Panc1 (cell line): ENCODE measurements around the gene MDFI. TPM values are rescaled to one million over a fixed set of nuclear protein-coding genes. Genes with fewer than 3 reads are reported as not detected.

Experiments used
- ATAC-seq: fragments of 200-7000 bp; cut with Tn5 transposase; 2 replicates; pipeline ENCODE4 v1.9.1; 2020; ENCODE audit warnings: mild to moderate bottlenecking, moderate library complexity
- BruUV-seq: library from RNA; stranded (reverse); fragments of 400-500 nt; replicated peaks from 2 replicates; lab custom pipeline; 2021; lab: Mats Ljungman, UMichigan
- CTCF ChIA-PET: fragments of 300-600 bp; sonication (Branson Sonifier 250); formaldehyde crosslinking; loops from one replicate; lab custom pipeline; 2022; ENCODE audit warnings: antibody characterized with exemption; lab: Charles Lee
- POLR2A ChIA-PET: fragments of 300-600 bp; sonication (Branson Sonifier 250); formaldehyde crosslinking; loops from one replicate; lab custom pipeline; 2022; ENCODE audit warnings: antibody characterized with exemption; lab: Charles Lee
- DNase-seq: peaks from one replicate; pipeline ENCODE4 v3.0.0-alpha.2; 2010; ENCODE audit warnings: low read depth, low spot score
- H3K27ac ChIP-seq: 2 replicates; pipeline ENCODE4 v1.5.1; 2011; ENCODE audit warnings: mild to moderate bottlenecking, low read length, inconsistent platforms
- H3K27me3 ChIP-seq: fragments of 200-500 bp; sonication (Bioruptor generic); 2 replicates; pipeline ENCODE4 v1.6.0; 2014; ENCODE audit warnings: low read length, inconsistent platforms; ENCODE audit not compliant: control insufficient read depth, insufficient read depth
- H3K36me3 ChIP-seq: fragments of 200-500 bp; sonication (Bioruptor generic); 2 replicates; pipeline ENCODE4 v1.5.1; 2014; ENCODE audit warnings: inconsistent platforms, mild to moderate bottlenecking, low read length, moderate library complexity; ENCODE audit not compliant: control insufficient read depth, insufficient read depth
- H3K4me1 ChIP-seq: 2 replicates; pipeline ENCODE4 v1.5.1; 2011; ENCODE audit warnings: inconsistent platforms, mild to moderate bottlenecking, low read length, moderate library complexity; ENCODE audit not compliant: control insufficient read depth, insufficient read depth
- H3K4me3 ChIP-seq, 2 experiments: 2 replicates each; pipeline ENCODE4 v1.5.1; 2011 to 2012; ENCODE audit warnings: low read depth in 2 of 2, low read length in 2 of 2, mild to moderate bottlenecking in 2 of 2, inconsistent platforms in 1 of 2, moderate library complexity in 1 of 2
- H3K9me3 ChIP-seq: fragments of 200-500 bp; sonication (Bioruptor generic); 2 replicates; pipeline ENCODE4 v1.5.1; 2014; ENCODE audit warnings: low read depth, mild to moderate bottlenecking, inconsistent platforms, low read length, moderate library complexity; ENCODE audit not compliant: control insufficient read depth, insufficient read depth
- POLR2AphosphoS5 ChIP-seq: IDR thresholded peaks from 2 replicates; pipeline ENCODE4 v1.6.1; 2012; ENCODE audit warnings: mild to moderate bottlenecking, low read depth, low read length, moderate library complexity
- SIN3A ChIP-seq: IDR thresholded peaks from 2 replicates; pipeline ENCODE4 v1.6.1; 2012; ENCODE audit warnings: low read depth, mild to moderate bottlenecking, low read length, moderate library complexity, borderline replicate concordance; ENCODE audit not compliant: insufficient read depth
- TCF7L2 ChIP-seq: IDR thresholded peaks from 2 replicates; pipeline ENCODE4 v1.6.1; 2011; ENCODE audit warnings: mild to moderate bottlenecking, low read depth, low read length, inconsistent platforms
- in situ Hi-C: cut with HindIII; loops from 2 replicates; pipeline ENCODE4 v1.10.0; 2016; ENCODE audit warnings: low sequenced_read_pairs, low pct_unique_long_range_greater_than_20kb
- intact Hi-C: fragments of 100-400 bp; cut with micrococcal nuclease; formaldehyde crosslinking; loops from one replicate; pipeline ENCODE4 v1.10.0; 2022; ENCODE audit not compliant: unreplicated experiment
- total RNA-seq: library from RNA; stranded (reverse); gene quantifications from one replicate; pipeline ENCODE4 v1.2.1, GENCODE V29; 2021; ENCODE audit not compliant: unreplicated experiment
- TF ChIP-seq, protein P1 (sequence below), 2 experiments: IDR thresholded peaks; 2 replicates each; pipeline ENCODE4 v1.6.1; 2011 to 2012; ENCODE audit warnings: low read depth in 2 of 2, control low read depth in 1 of 2, low read length in 1 of 2, mild to moderate bottlenecking in 1 of 2, moderate library complexity in 1 of 2; ENCODE audit not compliant: insufficient read depth in 1 of 2
- TF ChIP-seq, protein P2 (sequence below): fragments of 450-650 bp; IDR thresholded peaks from 2 replicates; pipeline ENCODE4 v1.5.1; 2017; ENCODE audit warnings: mild to moderate bottlenecking

The MDFI gene
- total RNA-seq, 1 experiment from 2014 or later, result 0.54 TPM

DNA sequence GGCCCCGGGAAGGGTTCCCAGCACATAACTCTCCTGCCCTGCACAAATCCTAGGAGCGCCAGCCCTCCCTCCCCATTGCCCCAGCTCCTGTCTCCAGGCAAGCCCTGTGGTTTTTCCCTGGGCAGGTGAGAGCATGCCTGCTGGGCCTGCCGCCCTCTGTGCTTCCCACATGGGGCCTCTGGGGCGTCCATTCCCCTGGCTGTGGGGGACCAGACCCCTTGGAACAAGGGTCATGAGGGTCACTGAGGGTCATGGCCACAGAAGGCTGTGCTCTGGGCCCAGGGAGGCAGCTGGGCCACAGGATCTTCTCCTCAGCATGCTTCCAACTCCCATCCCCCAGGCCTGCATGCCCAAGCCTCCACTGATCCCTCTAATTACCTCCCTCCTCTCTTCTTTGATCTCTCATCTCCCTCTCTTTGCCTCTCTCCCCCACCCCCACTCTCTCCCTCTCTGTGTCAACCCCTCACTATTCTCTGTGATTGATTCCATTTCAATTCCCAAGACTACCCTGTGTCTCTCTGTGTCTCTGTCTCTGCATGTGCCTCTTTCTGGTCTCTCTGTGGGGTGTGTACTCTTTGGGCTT is 6.1 kb downstream of the MDFI start:
- H3K27ac ChIP-seq, result no peak overlapping the region
- in situ Hi-C loops (no loop called here), intact Hi-C loops (no loop called here)
- ChIA-PET CTCF (interaction anchor here (0.6 to 0.8 kb wide), 2 partner anchors 61 to 135 kb away, joined by 3 read pairs; partner anchors contain the start of gene FRS3), POLR2A (no interaction called here)
- H3K36me3 ChIP-seq, result no peaks in the 10 kb centered on the region
- no peak for DNase-seq
- no peak for ATAC-seq
- no TSS peak for BruUV-seq
- no peaks in the 10 kb centered on the region for H3K27me3 ChIP-seq
- no peaks in the 10 kb centered on the region for H3K9me3 ChIP-seq
- H3K4me3 ChIP-seq, result no peak overlapping the region
- H3K4me1 ChIP-seq, result peaks cover 3% of the 10 kb centered on the region; the same call in 1 of the 2 replicates
- TF ChIP-seq, protein P1, sequence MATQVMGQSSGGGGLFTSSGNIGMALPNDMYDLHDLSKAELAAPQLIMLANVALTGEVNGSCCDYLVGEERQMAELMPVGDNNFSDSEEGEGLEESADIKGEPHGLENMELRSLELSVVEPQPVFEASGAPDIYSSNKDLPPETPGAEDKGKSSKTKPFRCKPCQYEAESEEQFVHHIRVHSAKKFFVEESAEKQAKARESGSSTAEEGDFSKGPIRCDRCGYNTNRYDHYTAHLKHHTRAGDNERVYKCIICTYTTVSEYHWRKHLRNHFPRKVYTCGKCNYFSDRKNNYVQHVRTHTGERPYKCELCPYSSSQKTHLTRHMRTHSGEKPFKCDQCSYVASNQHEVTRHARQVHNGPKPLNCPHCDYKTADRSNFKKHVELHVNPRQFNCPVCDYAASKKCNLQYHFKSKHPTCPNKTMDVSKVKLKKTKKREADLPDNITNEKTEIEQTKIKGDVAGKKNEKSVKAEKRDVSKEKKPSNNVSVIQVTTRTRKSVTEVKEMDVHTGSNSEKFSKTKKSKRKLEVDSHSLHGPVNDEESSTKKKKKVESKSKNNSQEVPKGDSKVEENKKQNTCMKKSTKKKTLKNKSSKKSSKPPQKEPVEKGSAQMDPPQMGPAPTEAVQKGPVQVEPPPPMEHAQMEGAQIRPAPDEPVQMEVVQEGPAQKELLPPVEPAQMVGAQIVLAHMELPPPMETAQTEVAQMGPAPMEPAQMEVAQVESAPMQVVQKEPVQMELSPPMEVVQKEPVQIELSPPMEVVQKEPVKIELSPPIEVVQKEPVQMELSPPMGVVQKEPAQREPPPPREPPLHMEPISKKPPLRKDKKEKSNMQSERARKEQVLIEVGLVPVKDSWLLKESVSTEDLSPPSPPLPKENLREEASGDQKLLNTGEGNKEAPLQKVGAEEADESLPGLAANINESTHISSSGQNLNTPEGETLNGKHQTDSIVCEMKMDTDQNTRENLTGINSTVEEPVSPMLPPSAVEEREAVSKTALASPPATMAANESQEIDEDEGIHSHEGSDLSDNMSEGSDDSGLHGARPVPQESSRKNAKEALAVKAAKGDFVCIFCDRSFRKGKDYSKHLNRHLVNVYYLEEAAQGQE (IDR thresholded peaks at IDR 0.05; ENCODE audit: insufficient read depth in 1 of 2, low read depth in 2 of 2, low read length in 1 of 2), result no peak
- TF ChIP-seq, protein P2, sequence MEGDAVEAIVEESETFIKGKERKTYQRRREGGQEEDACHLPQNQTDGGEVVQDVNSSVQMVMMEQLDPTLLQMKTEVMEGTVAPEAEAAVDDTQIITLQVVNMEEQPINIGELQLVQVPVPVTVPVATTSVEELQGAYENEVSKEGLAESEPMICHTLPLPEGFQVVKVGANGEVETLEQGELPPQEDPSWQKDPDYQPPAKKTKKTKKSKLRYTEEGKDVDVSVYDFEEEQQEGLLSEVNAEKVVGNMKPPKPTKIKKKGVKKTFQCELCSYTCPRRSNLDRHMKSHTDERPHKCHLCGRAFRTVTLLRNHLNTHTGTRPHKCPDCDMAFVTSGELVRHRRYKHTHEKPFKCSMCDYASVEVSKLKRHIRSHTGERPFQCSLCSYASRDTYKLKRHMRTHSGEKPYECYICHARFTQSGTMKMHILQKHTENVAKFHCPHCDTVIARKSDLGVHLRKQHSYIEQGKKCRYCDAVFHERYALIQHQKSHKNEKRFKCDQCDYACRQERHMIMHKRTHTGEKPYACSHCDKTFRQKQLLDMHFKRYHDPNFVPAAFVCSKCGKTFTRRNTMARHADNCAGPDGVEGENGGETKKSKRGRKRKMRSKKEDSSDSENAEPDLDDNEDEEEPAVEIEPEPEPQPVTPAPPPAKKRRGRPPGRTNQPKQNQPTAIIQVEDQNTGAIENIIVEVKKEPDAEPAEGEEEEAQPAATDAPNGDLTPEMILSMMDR, result no peak
- TF ChIP-seq POLR2AphosphoS5 (no peak), TCF7L2 (no peak), SIN3A (no peak)

DNA sequence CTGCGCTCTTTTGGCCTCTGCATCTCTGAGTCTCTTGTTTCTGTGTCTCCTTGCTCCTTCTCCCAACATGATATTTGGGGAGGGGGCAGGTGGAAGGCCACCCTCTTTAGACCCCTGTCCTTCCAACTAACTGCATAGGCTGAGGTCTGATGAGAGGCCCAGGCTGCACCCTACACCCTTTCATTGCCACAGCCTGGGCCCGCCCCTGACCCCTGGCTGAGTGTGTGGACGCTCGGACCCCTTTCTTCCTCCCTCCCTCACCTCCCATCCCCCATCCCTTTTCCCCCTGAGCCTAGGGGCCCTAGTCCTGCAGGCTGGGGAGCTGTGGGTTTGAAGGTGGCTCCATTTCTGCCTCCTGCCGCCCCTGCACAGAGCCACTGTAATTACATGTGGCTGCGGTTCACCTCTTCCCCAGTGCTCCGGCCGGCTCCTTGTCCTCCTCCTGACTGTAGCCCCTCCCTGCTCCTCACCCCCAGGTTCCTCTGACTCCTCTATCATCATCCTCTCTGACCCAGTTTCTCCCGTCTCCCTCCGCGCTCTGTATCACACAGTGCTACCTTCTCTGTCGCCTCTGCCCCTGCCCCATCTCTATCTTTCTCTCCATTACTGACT is 6.8 kb downstream of the MDFI start:
- ChIA-PET POLR2A (no interaction called here), CTCF (no interaction called here)
- no peak overlapping the region for H3K4me3 ChIP-seq
- TF ChIP-seq SIN3A (no peak), POLR2AphosphoS5 (no peak), TCF7L2 (no peak)
- TF ChIP-seq, protein P2, result no peak
- TF ChIP-seq, protein P1 (IDR thresholded peaks at IDR 0.05; ENCODE audit: insufficient read depth in 1 of 2, low read depth in 2 of 2, low read length in 1 of 2), result no peak
- no peaks in the 10 kb centered on the region for H3K9me3 ChIP-seq
- no peak overlapping the region for H3K27ac ChIP-seq
- ATAC-seq, result no peak
- no peak for DNase-seq
- no peaks in the 10 kb centered on the region for H3K36me3 ChIP-seq
- in situ Hi-C loops, result no loop called here
- intact Hi-C loops, result no loop called here
- no peaks in the 10 kb centered on the region for H3K27me3 ChIP-seq
- BruUV-seq, result no TSS peak
- peaks cover 3% of the 10 kb centered on the region; the same call in 1 of the 2 replicates for H3K4me1 ChIP-seq
